ENCODE measurements around the gene LRRC72. TPM values are rescaled to one million over a fixed set of nuclear protein-coding genes. Genes with fewer than 3 reads are reported as not detected.
A peak's percentile ranks its signal among the peaks of the same experiment; 100 is the strongest.

The LRRC72 gene
- total RNA-seq, 1 experiment from 2014 or later, result not detected

GRCh38 chr7:16606704-16607103 lies 80.1 kb downstream of the LRRC72 start:
- no peak for DNase-seq
- Histone ChIP-seq H3K36me3 (replicated peaks; ENCODE audit: control insufficient read depth, insufficient read depth, low read length) (no peaks in the 10 kb centered on the region; the same call in none of the 2 replicates), H3K27me3 (ENCODE audit: control insufficient read depth, insufficient read depth, low read length) (no peaks in the 10 kb centered on the region), H3K4me3 (ENCODE audit: insufficient read depth, low read depth, low read length) (no peak overlapping the region)

GRCh38 chr7:16609842-16610450 lies 83.3 kb downstream of the LRRC72 start:
- Histone ChIP-seq H3K36me3 (replicated peaks; ENCODE audit: control insufficient read depth, insufficient read depth, low read length) (no peaks in the 10 kb centered on the region; the same call in none of the 2 replicates), H3K27me3 (ENCODE audit: control insufficient read depth, insufficient read depth, low read length) (no peaks in the 10 kb centered on the region), H3K4me3 (ENCODE audit: insufficient read depth, low read depth, low read length) (no peak overlapping the region)
- no peak for DNase-seq

GRCh38 chr7:16611711-16612110 lies 85.1 kb downstream of the LRRC72 start:
- no peak for DNase-seq
- H3K36me3 ChIP-seq (replicated peaks; ENCODE audit: control insufficient read depth, insufficient read depth, low read length), result no peaks in the 10 kb centered on the region; the same call in none of the 2 replicates

GRCh38 chr7:16615228-16615627 lies 88.6 kb downstream of the LRRC72 start:
- H3K4me3 ChIP-seq (ENCODE audit: insufficient read depth, low read depth, low read length), result no peak overlapping the region
- peak; percentile 26 for DNase-seq
- no peaks in the 10 kb centered on the region for H3K27me3 ChIP-seq (ENCODE audit: control insufficient read depth, insufficient read depth, low read length)
- no peaks in the 10 kb centered on the region for H3K36me3 ChIP-seq (replicated peaks; ENCODE audit: control insufficient read depth, insufficient read depth, low read length)

More at GRCh38 chr7:16611711-16612110, 85.1 kb downstream of the LRRC72 start:
- Histone ChIP-seq H3K4me3 (ENCODE audit: insufficient read depth, low read depth, low read length) (no peak overlapping the region), H3K27me3 (ENCODE audit: control insufficient read depth, insufficient read depth, low read length) (no peaks in the 10 kb centered on the region)

- no peak for DNase-seq
- Histone ChIP-seq H3K27me3 (ENCODE audit: control insufficient read depth, insufficient read depth, low read length) (no peaks in the 10 kb centered on the region), H3K4me3 (ENCODE audit: insufficient read depth, low read depth, low read length) (no peak overlapping the region), H3K36me3 (replicated peaks; ENCODE audit: control insufficient read depth, insufficient read depth, low read length) (no peaks in the 10 kb centered on the region)
These were observed 89.5 kb downstream of the LRRC72 start for GRCh38 chr7:16616122-16616521.

- no peaks in the 10 kb centered on the region for H3K36me3 ChIP-seq (replicated peaks; ENCODE audit: control insufficient read depth, insufficient read depth, low read length)
- no peak overlapping the region for H3K4me3 ChIP-seq (ENCODE audit: insufficient read depth, low read depth, low read length)
- H3K27me3 ChIP-seq (ENCODE audit: control insufficient read depth, insufficient read depth, low read length), result no peaks in the 10 kb centered on the region
- peak; percentile 30 for DNase-seq
These were observed 89.9 kb downstream of the LRRC72 start for GRCh38 chr7:16616542-16616941.

GRCh38 chr7:16619979-16620408 lies 93.4 kb downstream of the LRRC72 start:
- DNase-seq, result no peak
- Histone ChIP-seq H3K36me3 (replicated peaks; ENCODE audit: control insufficient read depth, insufficient read depth, low read length) (no peaks in the 10 kb centered on the region), H3K4me3 (ENCODE audit: insufficient read depth, low read depth, low read length) (no peak overlapping the region), H3K27me3 (ENCODE audit: control insufficient read depth, insufficient read depth, low read length) (no peaks in the 10 kb centered on the region)

- no peak for DNase-seq
These were observed 99.8 kb downstream of the LRRC72 start for GRCh38 chr7:16626388-16626787.

GRCh38 chr7:16627236-16627635 lies 100.6 kb downstream of the LRRC72 start:
- no peak overlapping the region for H3K4me3 ChIP-seq (ENCODE audit: insufficient read depth, low read depth, low read length)
- DNase-seq, result no peak
- H3K36me3 ChIP-seq (replicated peaks; ENCODE audit: control insufficient read depth, insufficient read depth, low read length), result no peaks in the 10 kb centered on the region; the same call in 1 of the 2 replicates
- no peaks in the 10 kb centered on the region for H3K27me3 ChIP-seq (ENCODE audit: control insufficient read depth, insufficient read depth, low read length)

More at GRCh38 chr7:16626388-16626787, 99.8 kb downstream of the LRRC72 start:
- Histone ChIP-seq H3K27me3 (ENCODE audit: control insufficient read depth, insufficient read depth, low read length) (no peaks in the 10 kb centered on the region), H3K4me3 (ENCODE audit: insufficient read depth, low read depth, low read length) (no peak overlapping the region), H3K36me3 (replicated peaks; ENCODE audit: control insufficient read depth, insufficient read depth, low read length) (no peaks in the 10 kb centered on the region; the same call in 1 of the 2 replicates)

GRCh38 chr7:16630654-16631053 lies 104.0 kb downstream of the LRRC72 start:
- no peaks in the 10 kb centered on the region; the same call in 1 of the 2 replicates for H3K36me3 ChIP-seq (replicated peaks; ENCODE audit: control insufficient read depth, insufficient read depth, low read length)
- DNase-seq, result peak; percentile 14
- no peaks in the 10 kb centered on the region for H3K27me3 ChIP-seq (ENCODE audit: control insufficient read depth, insufficient read depth, low read length)
- H3K4me3 ChIP-seq (ENCODE audit: insufficient read depth, low read depth, low read length), result no peak overlapping the region

Other genes with a start within 250 kb of the LRRC72 start
- gene CRPPA, start 105.3 kb upstream of the LRRC72 start, total RNA-seq (2014; rRNA removed; shearing (Covaris generic)), result 0.30 and 0.45 TPM in 2 replicates
- gene SOSTDC1, start 61.1 kb upstream of the LRRC72 start, total RNA-seq (2014; rRNA removed; shearing (Covaris generic)), result not detected in 2 replicates
- gene ANKMY2, start 118.9 kb downstream of the LRRC72 start, total RNA-seq (2014; rRNA removed; shearing (Covaris generic)), result 13.6 and 16.8 TPM in 2 replicates
- 99.0 and 99.3 TPM in 2 replicates for gene BZW2, start 119.4 kb downstream of the LRRC72 start, total RNA-seq (2014; rRNA removed; shearing (Covaris generic))
- gene TSPAN13, start 226.9 kb downstream of the LRRC72 start, total RNA-seq (2014; rRNA removed; shearing (Covaris generic)), result 17.7 and 23.1 TPM in 2 replicates